Left cardiac atrium (tissue), 4 donors: ENCODE data around the gene WHAMM. TPM values are rescaled to one million over a fixed set of nuclear protein-coding genes. Genes with fewer than 3 reads are reported as not detected.
A peak's percentile ranks its signal among the peaks of the same experiment; 100 is the strongest.
"Not testable (repeated sequence)": the region's sequence is repeated elsewhere in the genome, so short reads cannot be mapped to it uniquely, and the experiment has no call there.

Source experiments
- ATAC-seq, 2 donors: fragments of 200-7000 bp; cut with Tn5 transposase; one replicate each; pipeline ENCODE4 v1.9.1; 2020; ENCODE audit warnings: mild to moderate bottlenecking in 2 of 2, moderate library complexity in 2 of 2
- DNase-seq: peaks from one replicate; pipeline ENCODE4 v3.0.0-alpha.2; 2020
- intact Hi-C, 2 donors: fragments of 100-400 bp; cut with DNase I; formaldehyde crosslinking; loops; one replicate each; pipeline versions ENCODE4 v1.14.1 to v1.15.1; 2022 to 2023
- total RNA-seq, 2 donors: library from RNA; stranded (reverse); fragmentation: NEBNext Ultra II Directional; extraction: Animal tissue kit (Norgen Biotek cat#: 25700); gene quantifications; one replicate each; pipeline ENCODE4 v1.2.1, GENCODE V29; 2021
- donor health status: DM: no; HTN: yes; CAD: no.
- donor health status: DM: no; HTN: yes; CAD: no; lungs with severe emphysema.
- donor health status: DM: yes; HTN: yes; CAD: no.
- donor health status: Dilated cardiomyopathy.

WHAMM gene
- total RNA-seq, 2 donors from 2014 or later = 6.3 to 7.2 TPM

DNA sequence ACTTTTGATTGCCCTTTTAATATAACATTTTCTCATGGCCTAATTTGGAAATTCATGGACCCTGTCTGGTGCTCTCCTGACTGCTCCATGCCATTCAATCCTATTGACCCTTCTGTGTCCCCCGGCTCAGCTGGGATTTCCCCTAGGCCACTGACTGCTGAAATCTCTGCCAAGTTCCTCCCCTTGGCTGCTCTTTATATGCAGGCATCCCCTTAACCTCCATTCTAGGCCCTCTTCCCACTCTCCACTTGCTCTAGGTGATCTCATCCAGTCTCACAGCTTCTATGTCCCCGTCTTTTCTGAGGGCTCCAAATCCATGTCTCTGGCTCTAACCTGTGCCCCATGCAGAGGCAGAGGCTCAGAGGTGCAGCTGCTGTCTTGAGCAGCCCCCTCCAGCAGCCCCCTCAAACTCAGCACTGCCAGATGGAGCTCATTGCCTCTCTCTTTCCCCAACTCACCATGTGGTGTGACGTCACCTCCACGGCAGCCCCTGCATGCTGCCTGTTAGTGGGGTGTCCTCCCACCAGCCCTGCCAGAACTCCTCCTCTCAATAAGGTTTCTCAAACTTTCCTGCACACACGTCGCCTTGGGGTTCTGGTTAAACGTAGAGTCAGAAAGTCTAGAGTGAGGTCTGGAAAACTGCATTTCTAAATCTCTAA is 10.1 kb upstream of the WHAMM start:
- DNase-seq = no peak
- intact Hi-C loops = no loop called here
- ATAC-seq = peak in 1 of 2 donors; percentile 53

DNA sequence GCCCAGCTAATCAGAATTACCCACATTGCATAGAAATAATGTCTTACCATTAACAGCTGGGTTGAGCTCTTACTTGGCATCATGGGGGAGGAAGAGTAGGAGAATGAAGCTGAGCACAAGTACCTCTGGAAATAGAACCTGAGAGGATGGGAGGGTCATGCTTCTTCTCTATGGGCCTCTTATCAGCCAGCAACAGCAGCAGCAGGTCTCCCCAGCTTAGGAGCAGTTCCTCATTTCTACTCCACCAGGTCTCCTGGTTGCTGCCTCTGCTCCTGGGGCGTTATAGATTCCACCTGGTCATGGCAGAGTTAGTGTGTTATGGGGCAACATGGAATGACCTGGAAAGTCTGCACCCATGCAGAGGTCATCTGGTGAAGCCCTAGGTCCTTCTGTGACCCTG is 6.9 kb upstream of the WHAMM start:
- intact Hi-C loops = no loop called here
- ATAC-seq (no peak), DNase-seq (no peak)

- ATAC-seq = no peak
- intact Hi-C loops = no loop called here
These were observed 5.4 kb upstream of the WHAMM start for GRCh38 chr15:82803793-82804574.

DNA sequence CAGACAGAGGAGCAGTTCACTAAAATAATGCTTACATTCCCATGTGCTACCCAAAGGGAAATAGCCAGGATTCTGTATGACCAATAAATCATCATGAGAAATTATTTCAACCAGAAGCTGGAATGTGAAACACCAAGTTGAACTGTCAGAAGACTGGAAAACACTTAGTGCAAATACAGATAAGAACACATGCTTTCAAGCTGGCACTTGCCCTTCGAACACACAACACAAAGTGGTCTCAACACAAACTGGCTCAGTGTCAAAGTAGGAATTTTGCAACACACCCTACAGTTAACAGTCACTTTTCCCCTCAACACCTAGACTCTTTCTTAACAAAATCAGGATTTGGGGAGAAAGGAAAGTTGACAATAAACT is 4.9 kb upstream of the WHAMM start:
- DNase-seq = no peak
- no peak for ATAC-seq
- intact Hi-C loops = no loop called here

More at GRCh38 chr15:82803793-82804574, 5.4 kb upstream of the WHAMM start:
- DNase-seq = no peak

DNA sequence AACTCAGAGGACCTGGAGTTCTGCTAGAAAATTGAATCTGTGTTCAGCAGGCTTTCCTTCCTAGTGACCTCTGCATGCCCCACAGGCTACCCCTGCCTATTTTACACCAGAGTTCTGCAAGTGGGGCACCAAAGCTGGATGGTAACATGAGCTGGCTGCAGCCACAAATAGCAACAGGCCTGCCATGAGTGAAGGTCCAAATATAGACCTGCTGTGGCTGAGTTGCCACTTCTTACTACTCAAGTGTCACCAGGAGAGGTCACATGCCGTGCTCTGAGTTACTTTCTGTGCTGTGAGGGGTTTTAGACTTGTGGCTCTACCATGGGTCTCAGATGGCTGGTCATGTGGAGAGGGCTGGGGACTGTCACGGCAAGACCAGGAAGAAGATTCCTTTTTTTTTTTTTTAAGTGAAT is 3.4 kb upstream of the WHAMM start, which contains the start of gene FSD2:
Gene FSD2, minus strand, starts transcription at position 76 of the 413 bp plus-strand sequence. CDS start 18,679 bp downstream, outside the sequence.
- intact Hi-C loops = no loop called here
- DNase-seq = peak; percentile 35
- ATAC-seq = peak; percentile 36 to 43

DNA sequence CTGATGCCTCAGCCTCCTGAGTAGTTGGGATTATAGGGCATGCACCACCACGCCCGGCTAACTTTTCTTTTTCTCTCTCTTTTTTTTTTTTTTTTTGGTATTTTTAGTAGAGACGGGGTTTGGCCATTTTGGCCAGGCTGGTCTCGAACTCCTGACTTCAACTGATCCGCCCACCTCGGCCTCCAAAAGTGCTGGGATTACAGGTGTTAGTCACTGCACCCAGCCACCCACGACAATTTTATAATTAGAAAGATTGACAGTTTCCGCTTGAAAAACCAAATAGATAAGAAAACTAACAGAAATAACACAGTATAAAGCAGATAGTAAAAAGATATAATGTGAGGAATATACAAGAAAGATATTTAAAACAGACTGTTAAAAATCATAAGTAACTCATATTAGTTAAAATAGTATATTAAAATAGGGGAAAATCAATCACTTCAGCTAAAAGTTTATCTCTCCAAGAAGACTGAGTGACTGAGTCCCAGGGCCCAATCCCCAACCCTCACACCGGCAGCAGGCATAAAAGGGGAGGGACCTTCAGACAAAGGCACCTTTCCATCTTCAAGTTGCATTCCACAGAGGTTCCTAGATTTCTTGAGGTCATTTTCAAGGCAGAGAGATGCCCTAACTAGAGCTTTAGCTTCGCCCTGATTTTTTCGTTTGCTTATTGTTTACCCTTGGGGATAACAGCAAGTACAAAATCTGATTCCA is 1.4 kb upstream of the WHAMM start:
- intact Hi-C loops = no loop called here
- DNase-seq (no peak), ATAC-seq (no peak)

GRCh38 chr15:82808634-82809041 is 790 bp upstream of the WHAMM start:
- ATAC-seq = no peak
- intact Hi-C loops = no loop called here
- no peak for DNase-seq

DNA sequence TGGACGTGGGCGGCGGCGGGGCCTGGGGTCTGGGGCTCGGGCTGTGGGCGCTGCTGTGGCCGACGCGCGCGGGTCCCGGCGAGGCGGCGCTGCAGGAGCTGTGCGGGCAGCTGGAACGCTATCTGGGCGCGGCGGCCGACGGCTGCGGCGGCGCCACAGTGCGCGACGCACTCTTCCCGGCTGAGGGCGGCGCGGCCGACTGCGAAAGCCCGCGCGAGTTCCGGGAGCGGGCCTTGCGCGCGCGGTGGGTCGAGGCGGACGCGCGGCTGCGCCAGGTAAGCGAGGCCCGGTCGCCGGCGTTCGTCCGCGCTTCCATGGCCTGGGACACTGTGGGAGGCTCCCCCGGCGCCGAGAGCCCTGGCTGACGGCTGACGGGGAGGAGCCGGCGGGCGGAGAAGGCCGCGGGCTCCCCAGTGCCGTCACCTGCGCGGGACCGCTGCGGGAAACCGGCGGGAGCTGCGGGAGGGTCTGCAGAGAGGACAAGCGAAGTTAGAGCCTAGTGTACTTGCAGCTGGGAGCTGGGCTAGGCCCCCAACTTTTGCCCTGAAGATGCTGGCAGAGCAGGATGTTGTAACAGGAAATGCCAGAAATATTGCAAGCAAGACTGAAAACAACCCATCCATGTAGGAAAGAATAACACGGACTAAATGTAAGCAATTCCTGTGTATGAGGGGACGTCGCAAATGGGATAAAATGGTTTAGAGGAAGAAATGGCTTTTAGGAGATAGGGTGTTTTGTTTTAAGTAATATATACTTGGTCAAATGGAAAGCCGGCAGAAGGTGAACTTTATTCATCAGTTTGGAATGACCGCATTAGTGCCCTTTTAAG is 847 bp downstream of the WHAMM start:
- peak in 1 of 2 donors; percentile 34 for ATAC-seq
- intact Hi-C loops = no loop called here

GRCh38 chr15:82810890-82811426 is 1.5 kb downstream of the WHAMM start:
- ATAC-seq = no peak
- intact Hi-C loops = no loop called here
- DNase-seq = no peak

More for the DNA sequence above, 847 bp downstream of the WHAMM start:
- DNase-seq = peak; percentile 44

DNA sequence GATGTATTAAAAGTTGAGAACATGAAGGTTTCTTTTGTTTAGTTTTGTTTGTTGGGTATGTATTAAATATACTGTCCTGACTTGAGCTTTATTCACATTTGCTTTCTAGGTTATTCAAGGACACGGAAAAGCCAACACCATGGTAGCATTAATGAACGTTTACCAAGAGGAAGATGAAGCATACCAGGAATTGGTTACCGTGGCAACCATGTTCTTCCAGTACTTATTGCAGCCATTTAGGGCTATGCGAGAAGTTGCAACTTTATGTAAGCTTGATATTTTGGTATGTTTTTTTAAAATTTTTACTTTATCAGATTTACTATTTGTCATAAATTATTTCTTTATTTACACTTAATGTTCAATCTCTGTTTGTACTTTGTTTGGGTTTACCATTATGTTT is 3.6 kb downstream of the WHAMM start:
- DNase-seq (no peak), ATAC-seq (no peak)
- intact Hi-C loops = no loop called here

GRCh38 chr15:82820128-82820527 is 10.7 kb downstream of the WHAMM start:
- DNase-seq (no peak), ATAC-seq (no peak)
- intact Hi-C loops = loop anchor here in 1 of 2 donors (10.0 kb wide), 1 partner anchor 45 kb away; no protein-coding TSS in a partner anchor

GRCh38 chr15:82821396-82821795 is 12.0 kb downstream of the WHAMM start:
- DNase-seq, ATAC-seq: not testable (repeated sequence)
- intact Hi-C loops = loop anchor here in 1 of 2 donors (10.0 kb wide), 1 partner anchor 47 kb away; no protein-coding TSS in a partner anchor

DNA sequence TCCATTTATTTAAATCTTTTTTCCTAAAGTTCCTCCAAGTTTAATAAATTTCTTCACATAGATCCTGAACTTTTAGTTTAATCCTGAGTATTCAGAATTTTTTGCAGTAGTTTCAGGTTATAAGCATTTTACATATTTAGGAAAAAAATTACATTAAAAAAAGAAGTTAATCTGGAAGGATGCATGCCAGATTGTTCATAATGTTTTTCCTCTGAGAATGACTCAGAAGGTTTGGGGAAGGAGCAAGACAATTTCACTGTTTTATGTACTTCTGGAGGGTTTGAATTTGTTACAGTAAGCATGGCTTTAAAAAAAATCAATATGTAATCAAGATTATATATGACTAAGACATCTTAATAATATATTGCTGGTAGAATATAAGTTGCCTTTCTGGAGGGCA is 12.4 kb downstream of the WHAMM start:
- not testable (repeated sequence) for ATAC-seq, DNase-seq
- intact Hi-C loops = loop anchor here in 1 of 2 donors (10.0 kb wide), 1 partner anchor 47 kb away; no protein-coding TSS in a partner anchor

- ATAC-seq (no peak), DNase-seq (no peak)
- intact Hi-C loops = loop anchor here in 1 of 2 donors (10.0 kb wide), 1 partner anchor 48 kb away; no protein-coding TSS in a partner anchor
These were observed 13.6 kb downstream of the WHAMM start for GRCh38 chr15:82823049-82823448.

- DNase-seq = no peak
- ATAC-seq = no peak
- intact Hi-C loops = loop anchor here in 1 of 2 donors (10.0 kb wide), 1 partner anchor 53 kb away; no protein-coding TSS in a partner anchor
These were observed 18.6 kb downstream of the WHAMM start for GRCh38 chr15:82828075-82828474.

DNA sequence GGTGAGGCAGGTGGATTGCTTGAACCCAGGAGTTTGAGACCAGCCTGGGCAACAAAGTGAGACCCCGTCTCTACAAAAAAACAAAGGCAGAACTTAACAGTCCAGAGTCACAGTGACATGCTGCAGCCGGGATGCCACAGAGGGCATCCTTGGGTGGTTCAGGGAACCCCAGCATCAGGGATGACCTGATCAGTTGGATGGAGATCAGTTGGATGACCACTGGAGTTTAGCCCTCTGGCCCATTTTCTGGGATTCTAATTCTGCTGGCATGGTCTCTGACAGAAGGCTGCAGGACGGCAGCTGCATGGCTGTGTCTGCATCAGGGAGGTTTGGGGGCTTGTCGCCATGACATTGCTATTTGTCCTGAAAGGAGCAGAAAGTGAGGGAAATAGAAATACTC is 19.8 kb downstream of the WHAMM start:
- intact Hi-C loops = loop anchor here in 1 of 2 donors (10.0 kb wide), 1 partner anchor 54 kb away; no protein-coding TSS in a partner anchor
- no peak for ATAC-seq

DNA sequence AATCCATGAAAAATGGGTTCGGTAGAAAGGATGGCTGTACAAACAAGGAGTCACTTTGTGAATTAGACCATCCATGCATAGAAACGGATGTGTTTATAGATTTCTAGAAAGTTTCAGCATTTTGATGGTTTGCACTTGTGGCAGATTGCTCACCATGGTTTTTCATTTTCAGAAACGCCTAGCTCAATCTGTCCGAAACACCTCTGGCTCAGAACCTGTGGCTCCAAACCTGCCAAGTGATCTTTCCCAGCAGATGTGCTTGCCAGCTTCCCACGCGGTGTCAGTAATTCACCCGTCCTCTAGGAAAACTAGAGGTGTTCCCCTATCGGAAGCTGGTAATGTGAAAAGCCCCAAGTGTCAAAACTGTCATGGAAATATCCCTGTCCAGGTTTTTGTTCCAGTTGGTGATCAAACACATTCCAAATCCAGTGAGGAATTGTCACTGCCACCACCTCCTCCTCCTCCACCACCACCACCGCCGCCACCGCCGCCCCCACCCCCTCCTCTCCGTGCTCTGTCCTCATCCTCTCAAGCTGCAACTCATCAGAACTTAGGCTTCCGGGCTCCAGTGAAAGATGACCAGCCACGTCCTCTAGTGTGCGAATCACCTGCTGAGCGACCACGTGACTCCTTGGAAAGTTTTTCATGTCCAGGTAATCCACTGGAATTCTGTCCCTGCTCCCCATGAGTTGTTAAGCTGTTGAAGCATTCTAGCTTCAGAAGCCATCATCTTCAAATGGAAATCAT is 21.2 kb downstream of the WHAMM start:
- intact Hi-C loops = no loop called here
- DNase-seq = no peak
- no peak for ATAC-seq

More for the DNA sequence above, 19.8 kb downstream of the WHAMM start:
- DNase-seq = no peak
